OCI-M1 (cell line): ENCODE data around the gene APOD.
"Not testable (repeated sequence)": the region's sequence is repeated elsewhere in the genome, so short reads cannot be mapped to it uniquely, and the experiment has no call there.

Source experiments
- DNase-seq: peaks from one replicate; lab custom pipeline; 2025; lab: John Stamatoyannopoulos, UW

The APOD gene

GRCh38 chr3:195617784-195618659 lies 34.3 kb upstream of the APOD start:
- not testable (repeated sequence) for DNase-seq

GRCh38 chr3:195617134-195617533 lies 33.4 kb upstream of the APOD start:
- not testable (repeated sequence) for DNase-seq

GRCh38 chr3:195616681-195617080 lies 32.9 kb upstream of the APOD start:
- no peak for DNase-seq

- DNase-seq: not testable (repeated sequence)
Measured at GRCh38 chr3:195615952-195616537, 32.3 kb upstream of the APOD start.

- DNase-seq: not testable (repeated sequence)
Measured at GRCh38 chr3:195614672-195615504, 31.1 kb upstream of the APOD start.

- no peak for DNase-seq
Measured at GRCh38 chr3:195613468-195614069, 29.8 kb upstream of the APOD start.

DNA sequence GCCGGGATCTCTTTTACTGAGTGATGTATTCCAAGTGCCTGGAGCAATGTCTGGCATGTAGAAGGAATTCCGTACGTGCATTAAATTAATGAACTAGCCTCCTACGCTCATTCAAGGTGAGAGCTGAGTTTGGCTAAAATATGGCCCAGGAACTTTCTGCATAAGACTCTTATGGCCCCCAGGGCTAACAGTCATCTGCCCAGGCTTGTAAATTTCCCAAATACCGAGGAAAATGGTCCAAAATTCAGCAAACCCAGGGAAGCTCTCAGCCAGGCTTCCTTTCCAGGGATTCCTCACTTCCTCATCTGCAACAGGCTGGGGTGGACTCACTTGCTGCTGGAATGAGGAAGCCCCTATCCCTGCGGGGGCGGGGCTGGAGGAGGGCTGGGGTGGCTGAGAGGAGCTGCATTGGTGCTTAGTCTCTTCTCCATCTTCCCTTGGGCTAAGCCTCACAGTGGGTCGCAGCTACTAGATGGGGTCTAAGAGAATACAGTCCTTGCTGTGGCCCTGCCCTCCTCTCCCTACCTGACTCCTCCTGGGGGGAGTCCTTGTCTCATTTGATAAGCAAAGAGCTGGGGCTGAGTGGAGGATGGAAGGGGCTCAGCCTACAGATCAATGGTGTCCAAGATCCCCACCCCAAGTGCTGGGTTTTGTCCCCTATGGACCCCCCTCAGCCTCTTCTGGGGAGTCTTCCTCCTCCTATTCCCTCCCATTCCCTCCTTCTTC lies 28.5 kb upstream of the APOD start:
- DNase-seq: no peak

GRCh38 chr3:195609229-195609628 lies 25.5 kb upstream of the APOD start:
- DNase-seq: no peak

GRCh38 chr3:195601785-195602184 lies 18.0 kb upstream of the APOD start:
- not testable (repeated sequence) for DNase-seq

GRCh38 chr3:195601382-195601781 lies 17.6 kb upstream of the APOD start:
- no peak for DNase-seq

DNA sequence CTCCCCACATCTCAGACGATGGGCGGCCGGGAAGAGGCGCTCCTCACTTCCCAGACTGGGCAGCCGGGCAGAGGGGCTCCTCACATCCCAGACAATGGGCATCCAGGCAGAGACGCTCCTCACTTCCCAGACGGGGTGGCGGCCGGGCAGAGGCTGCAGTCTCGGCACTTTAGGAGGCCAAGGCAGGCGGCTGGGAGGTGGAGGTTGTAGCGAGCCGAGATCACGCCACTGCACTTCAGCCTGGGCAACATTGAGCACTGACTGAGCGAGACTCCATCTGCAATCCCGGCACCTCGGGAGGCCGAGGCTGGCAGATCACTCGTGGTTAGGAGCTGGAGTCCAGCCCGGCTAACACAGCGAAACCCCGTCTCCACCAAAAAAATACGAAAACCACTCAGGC lies 16.2 kb upstream of the APOD start:
- not testable (repeated sequence) for DNase-seq

- not testable (repeated sequence) for DNase-seq
Measured at GRCh38 chr3:195599516-195599915, 15.8 kb upstream of the APOD start.

DNA sequence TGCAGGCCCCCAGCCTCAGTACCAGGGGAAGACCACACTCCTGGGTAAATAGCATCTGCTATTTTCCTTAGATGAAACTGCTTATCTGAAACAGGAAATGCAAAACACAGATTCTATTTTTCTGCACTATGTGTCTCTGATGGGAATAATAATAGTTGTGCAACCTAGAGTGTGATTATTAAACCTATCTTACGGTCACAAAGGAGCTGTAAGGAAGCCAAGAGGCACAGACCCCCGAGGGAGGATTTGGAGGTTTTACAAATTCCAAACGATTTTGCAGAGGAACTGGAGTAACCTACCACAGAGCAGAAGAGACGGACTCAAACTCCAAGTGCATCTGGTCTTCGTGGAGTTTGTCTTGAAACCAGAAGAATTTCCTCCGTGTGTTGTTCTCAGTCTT lies 14.1 kb upstream of the APOD start:
- DNase-seq: no peak

DNA sequence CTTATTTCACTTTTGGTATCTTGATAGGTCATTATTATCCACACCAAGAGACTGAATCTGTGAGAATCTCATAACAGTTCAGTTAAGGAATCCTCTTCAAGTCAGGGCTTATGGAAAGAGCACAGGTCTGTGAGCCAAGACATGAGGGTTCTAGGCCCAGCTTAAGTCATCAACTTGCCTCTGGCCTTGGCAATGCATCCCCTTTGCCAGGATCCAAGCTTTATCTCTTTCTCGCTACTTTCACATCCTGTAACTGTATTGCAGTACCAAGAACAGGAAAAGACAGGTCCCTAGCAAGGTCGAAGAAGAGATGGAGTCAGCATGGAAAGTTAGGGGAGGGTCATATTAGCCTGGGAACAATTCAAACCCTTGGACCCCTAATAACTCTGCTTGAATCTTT lies 13.5 kb upstream of the APOD start:
- no peak for DNase-seq

- DNase-seq: no peak
Measured at GRCh38 chr3:195596765-195597171, 13.0 kb upstream of the APOD start.

DNA sequence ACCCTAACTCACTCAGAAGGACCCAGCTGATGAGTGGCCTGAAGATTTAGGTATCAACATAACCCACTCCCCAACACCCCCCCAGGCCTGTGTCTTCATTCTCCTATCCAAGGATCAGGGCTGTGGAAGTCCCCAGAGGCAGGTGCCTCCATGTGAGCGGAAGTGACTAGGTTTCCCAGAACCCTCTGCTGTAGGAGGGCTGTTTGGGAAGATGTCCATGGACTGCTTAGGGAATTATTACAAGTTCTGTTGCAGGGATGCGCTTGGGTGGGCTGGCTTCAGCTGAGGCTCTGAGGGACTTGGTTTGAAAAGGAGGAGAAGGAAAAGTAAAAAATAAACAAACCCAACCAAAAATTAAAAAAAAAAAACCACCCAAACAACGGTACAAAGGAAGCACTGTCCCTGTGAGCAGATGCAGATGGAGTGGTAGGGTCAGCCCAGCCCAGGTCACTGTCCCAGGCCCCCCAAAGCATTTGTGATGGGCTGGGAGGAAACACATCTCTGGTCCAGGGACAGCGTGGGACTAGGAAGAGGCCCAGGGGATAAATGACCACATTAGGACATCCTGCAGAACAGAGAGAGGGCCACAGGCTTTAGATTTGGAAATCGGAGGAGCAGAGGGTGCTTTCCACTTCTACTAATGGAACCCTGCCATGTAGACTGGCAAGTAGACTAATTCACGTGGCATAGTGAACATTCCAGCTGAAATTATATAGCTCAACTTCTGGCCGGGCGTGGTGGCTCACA lies 12.2 kb upstream of the APOD start:
- no peak for DNase-seq

GRCh38 chr3:195591852-195592251 lies 8.1 kb upstream of the APOD start:
- DNase-seq: no peak

- no peak for DNase-seq
Measured at GRCh38 chr3:195591220-195591619, 7.5 kb upstream of the APOD start.

GRCh38 chr3:195590381-195590780 lies 6.6 kb upstream of the APOD start:
- DNase-seq: not testable (repeated sequence)

DNA sequence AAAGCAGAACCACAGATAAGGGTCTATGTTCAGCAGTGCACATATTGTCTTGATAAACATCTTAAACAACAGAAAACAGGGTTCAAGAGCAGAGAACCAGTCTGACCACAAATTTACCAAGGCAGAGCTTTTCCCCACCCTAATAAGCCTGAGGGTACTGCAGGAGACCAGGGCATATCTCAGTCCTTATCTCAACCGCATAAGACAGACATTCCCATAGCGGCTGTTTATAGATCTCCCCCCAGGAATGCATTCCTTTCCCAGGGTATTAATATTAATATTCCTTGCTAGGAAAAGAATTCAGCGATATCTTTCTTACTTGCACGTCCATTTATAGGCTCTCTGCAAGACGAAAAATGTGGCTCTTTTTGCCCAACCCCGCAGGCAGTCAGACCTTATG lies 6.1 kb upstream of the APOD start:
- not testable (repeated sequence) for DNase-seq

GRCh38 chr3:195587824-195588223 lies 4.1 kb upstream of the APOD start:
- DNase-seq: no peak
